ENCODE data around the gene RFFL.

GRCh38 chr17:35030780-35031179 is 32.7 kb downstream of the RFFL start:
- no peak for TF ChIP-seq EZH2 (IDR thresholded peaks at IDR 0.05; ENCODE audit: borderline replicate concordance, low read length)
- no peak for TF ChIP-seq CTCF (IDR thresholded peaks at IDR 0.05; ENCODE audit: low read length)
